CD14-positive monocyte (primary cell): Measurements from ENCODE around the gene SMG6. TPM values are rescaled to one million over a fixed set of nuclear protein-coding genes. Genes with fewer than 3 reads are reported as not detected.

ENCODE experiments used
- DNase-seq, 3 donors: peaks; one replicate each; pipeline ENCODE4 v3.0.0-alpha.2; 2011 to 2022
- H2AFZ ChIP-seq: 2 replicates; pipeline ENCODE4 v1.6.0; 2012; ENCODE audit warnings: mild to moderate bottlenecking, low read depth, low read length, inconsistent platforms; ENCODE audit not compliant: insufficient read depth, poor library complexity, severe bottlenecking
- H3K27ac ChIP-seq, 2 donors: 1 replicate in 1 of 2; 2 replicates in 1 of 2; pipeline ENCODE4 v1.5.1; 2012 to 2013; ENCODE audit warnings: low read length in 2 of 2, control low read depth in 1 of 2, inconsistent platforms in 1 of 2, low read depth in 1 of 2, mild to moderate bottlenecking in 1 of 2
- H3K27me3 ChIP-seq, 2 donors: one replicate each; pipeline versions ENCODE4 v1.6.0 to v1.6.1; 2011 to 2013; ENCODE audit warnings: low read length in 2 of 2; ENCODE audit not compliant: control insufficient read depth in 2 of 2, insufficient read depth in 2 of 2
- H3K36me3 ChIP-seq, 2 donors: replicated peaks in 1 of 2; 1 replicate in 1 of 2; 2 replicates in 1 of 2; pipeline versions ENCODE4 v1.5.1 to v1.6.1; 2012 to 2013; ENCODE audit warnings: low read length in 2 of 2, control low read depth in 1 of 2, inconsistent platforms in 1 of 2, mild to moderate bottlenecking in 1 of 2; ENCODE audit not compliant: insufficient read depth in 2 of 2, control insufficient read depth in 1 of 2
- H3K4me1 ChIP-seq, 2 donors: 1 replicate in 1 of 2; 2 replicates in 1 of 2; pipeline versions ENCODE4 v1.5.1 to v1.6.1; 2012 to 2013; ENCODE audit warnings: low read length in 2 of 2, control low read depth in 1 of 2, inconsistent platforms in 1 of 2, mild to moderate bottlenecking in 1 of 2, moderate library complexity in 1 of 2; ENCODE audit not compliant: insufficient read depth in 2 of 2, control insufficient read depth in 1 of 2
- H3K4me2 ChIP-seq: replicated peaks from 2 replicates; pipeline ENCODE3; 2012; ENCODE audit warnings: low read length, moderate library complexity, mild to moderate bottlenecking; ENCODE audit not compliant: poor library complexity, severe bottlenecking; ENCODE audit errors: extremely low read depth
- H3K4me3 ChIP-seq, 3 experiments: fragments of 200-600 bp in 1 of 3; sonication (generic) in 1 of 3; replicated peaks in 1 of 3; 1 replicate in 2 of 3; 2 replicates in 1 of 3; pipeline ENCODE4 v1.5.1; 2011 to 2013; ENCODE audit warnings: low read length in 3 of 3, mild to moderate bottlenecking in 3 of 3, control low read depth in 2 of 3, low read depth in 2 of 3, inconsistent platforms in 1 of 3, moderate library complexity in 1 of 3
- H3K79me2 ChIP-seq: 2 replicates; pipeline ENCODE4 v1.6.0; 2012; ENCODE audit warnings: mild to moderate bottlenecking, control low read depth, inconsistent platforms, low read length, moderate library complexity; ENCODE audit not compliant: insufficient read depth
- H3K9ac ChIP-seq: 2 replicates; pipeline ENCODE4 v1.6.0; 2017; ENCODE audit warnings: low read length, mild to moderate bottlenecking; ENCODE audit not compliant: insufficient read depth, poor library complexity, severe bottlenecking
- H3K9me3 ChIP-seq, 2 donors: replicated peaks in 1 of 2; 1 replicate in 1 of 2; 2 replicates in 1 of 2; pipeline versions ENCODE4 v1.5.1 to v1.6.1; 2012 to 2013; ENCODE audit warnings: low read length in 2 of 2, control low read depth in 1 of 2; ENCODE audit not compliant: control insufficient read depth in 1 of 2, insufficient read depth in 1 of 2
- H4K20me1 ChIP-seq: 2 replicates; pipeline ENCODE4 v1.6.0; 2012; ENCODE audit warnings: mild to moderate bottlenecking, low read length, control low read depth, moderate library complexity; ENCODE audit not compliant: insufficient read depth
- H3K27ac Mint-ChIP-seq, 7 donors: one replicate each; pipeline ENCODE4 v1.8.0; 2020; ENCODE audit warnings: mild to moderate bottlenecking in 7 of 7, mixed read lengths in 7 of 7, moderate library complexity in 6 of 7, inconsistent platforms in 2 of 7
- H3K27me3 Mint-ChIP-seq, 3 donors: one replicate each; pipeline ENCODE4 v1.8.0; 2021 to 2022; ENCODE audit warnings: low read depth in 3 of 3, mild to moderate bottlenecking in 3 of 3, mixed read lengths in 3 of 3, moderate library complexity in 3 of 3, inconsistent platforms in 1 of 3
- H3K36me3 Mint-ChIP-seq, 2 donors: one replicate each; pipeline ENCODE4 v1.8.0; 2020; ENCODE audit warnings: mixed read lengths in 2 of 2, inconsistent platforms in 1 of 2, mild to moderate bottlenecking in 1 of 2
- H3K4me1 Mint-ChIP-seq: one replicate; pipeline ENCODE4 v1.8.0; 2020; ENCODE audit warnings: mild to moderate bottlenecking, mixed read lengths
- H3K4me3 Mint-ChIP-seq, 2 donors: one replicate each; pipeline ENCODE4 v1.8.0; 2020; ENCODE audit warnings: mild to moderate bottlenecking in 2 of 2, mixed read lengths in 2 of 2, moderate library complexity in 1 of 2
- H3K9me3 Mint-ChIP-seq, 7 donors: one replicate each; pipeline ENCODE4 v1.8.0; 2020 to 2022; ENCODE audit warnings: mixed read lengths in 7 of 7, mild to moderate bottlenecking in 6 of 7, moderate library complexity in 6 of 7, inconsistent platforms in 2 of 7
- CTCF ChIP-seq: fragments of 200-600 bp; IDR thresholded peaks from one replicate; pipeline ENCODE4 v1.8.0; 2022; ENCODE audit warnings: antibody characterized with exemption, mild to moderate bottlenecking
- WGBS: methylation state at CpG from one replicate; pipeline ENCODE4 v1.1.5; 2013; ENCODE audit warnings: missing lambda C conversion rate; ENCODE audit not compliant: insufficient coverage; 5-methylcytosine and 5-hydroxymethylcytosine counted together
- intact Hi-C, 2 donors: fragments of 100-400 bp; cut with micrococcal nuclease; formaldehyde crosslinking; loops; one replicate each; pipeline versions ENCODE4 v1.15.0 to v1.15.1; 2023
- polyA plus RNA-seq, 3 donors: library from polyadenylated mRNA; depleted of rRNA in 1 of 3; unstranded in 2 of 3; stranded (reverse) in 1 of 3; fragments of 300-500 nt in 2 of 3; fragments of >200 nt in 1 of 3; fragmentation: Illumina TruSeq in 2 of 3; gene quantifications; 1 replicate in 2 of 3; 2 replicates in 1 of 3; pipeline ENCODE4 v1.2.3, GENCODE V29; 2012 to 2021

SMG6 gene
- polyA plus RNA-seq, 3 donors = 0.67 to 7.1 (median 1.1) TPM

GRCh38 chr17:2064147-2064489, 239.5 kb downstream of the SMG6 start:
- Mint-ChIP-seq H3K9me3 (no peaks in the 10 kb centered on the region), H3K27me3 (peaks cover 6 to 23% (median 8%) of the 10 kb centered on the region in 3 donors), H3K27ac (no peak overlapping the region), H3K4me1 (peaks cover 26% of the 10 kb centered on the region), H3K36me3 (peaks cover 75 to 83% of the 10 kb centered on the region in 2 donors), H3K4me3 (no peak overlapping the region)
- Histone ChIP-seq H3K9me3 (no peaks in the 10 kb centered on the region), H3K4me3 (no peak overlapping the region), H3K79me2 (no peaks in the 10 kb centered on the region), H3K27me3 (peaks cover 0 to 4% of the 10 kb centered on the region in 2 donors), H4K20me1 (no peaks in the 10 kb centered on the region), H3K4me1 (peaks cover 13 to 16% of the 10 kb centered on the region in 2 donors), H3K36me3 (peaks cover 21 to 72% of the 10 kb centered on the region in 2 donors), H3K27ac (no peak overlapping the region), H3K9ac (no peak overlapping the region), H3K4me2 (no peak overlapping the region), H2AFZ (no peak overlapping the region)
- WGBS = 65% methylated on average over 4 of the region's 5 CpGs
- TF ChIP-seq CTCF = no peak
- no peak for DNase-seq
- intact Hi-C loops = no loop called here

- Histone ChIP-seq H3K36me3 (peaks cover 21 to 68% of the 10 kb centered on the region in 2 donors), H3K9ac (no peak overlapping the region), H3K27ac (no peak overlapping the region), H3K9me3 (no peaks in the 10 kb centered on the region), H3K79me2 (no peaks in the 10 kb centered on the region), H3K4me3 (no peak overlapping the region), H2AFZ (no peak overlapping the region), H3K4me2 (no peak overlapping the region), H4K20me1 (no peaks in the 10 kb centered on the region), H3K4me1 (peaks cover 16 to 22% of the 10 kb centered on the region in 2 donors), H3K27me3 (peaks cover 0 to 4% of the 10 kb centered on the region in 2 donors)
- intact Hi-C loops = no loop called here
- H3K27ac Mint-ChIP-seq = peak overlapping the region in 1 of 7 donors; percentile 41
- 95% methylated on average over 9 of the region's 16 CpGs for WGBS
- no peak for DNase-seq
- TF ChIP-seq CTCF = no peak
- peaks cover 6 to 25% (median 8%) of the 10 kb centered on the region in 3 donors for H3K27me3 Mint-ChIP-seq
- no peak overlapping the region for H3K4me3 Mint-ChIP-seq
- peaks cover 69 to 78% of the 10 kb centered on the region in 2 donors for H3K36me3 Mint-ChIP-seq
- peaks cover 25% of the 10 kb centered on the region for H3K4me1 Mint-ChIP-seq
- H3K9me3 Mint-ChIP-seq = no peaks in the 10 kb centered on the region
Observed at GRCh38 chr17:2063261-2064146, 240.1 kb downstream of the SMG6 start.
